Sigmoid colon (tissue), 4 donors: ENCODE measurements around the gene RHOH.

Experiments
- POLR2A ChIP-seq, 2 donors: fragments of 450-650 bp; IDR thresholded peaks; one replicate each; pipeline ENCODE4 v1.6.1; 2016; ENCODE audit warnings: antibody characterized with exemption in 2 of 2, mild to moderate bottlenecking in 2 of 2, moderate library complexity in 2 of 2
- POLR2AphosphoS5 ChIP-seq, 4 donors: sonication (generic); formaldehyde crosslinking; IDR thresholded peaks; one replicate each; pipeline ENCODE4 v1.6.1; 2017; ENCODE audit warnings: antibody characterized with exemption in 4 of 4
- TF ChIP-seq, protein P1 (sequence below), 4 experiments: fragments of 450-650 bp in 3 of 4; fragments of 200-600 bp in 1 of 4; IDR thresholded peaks; one replicate each; pipeline ENCODE4 v1.5.1; 2016 to 2019; ENCODE audit warnings: antibody characterized with exemption in 4 of 4, mild to moderate bottlenecking in 3 of 4, moderate library complexity in 2 of 4

DNA sequence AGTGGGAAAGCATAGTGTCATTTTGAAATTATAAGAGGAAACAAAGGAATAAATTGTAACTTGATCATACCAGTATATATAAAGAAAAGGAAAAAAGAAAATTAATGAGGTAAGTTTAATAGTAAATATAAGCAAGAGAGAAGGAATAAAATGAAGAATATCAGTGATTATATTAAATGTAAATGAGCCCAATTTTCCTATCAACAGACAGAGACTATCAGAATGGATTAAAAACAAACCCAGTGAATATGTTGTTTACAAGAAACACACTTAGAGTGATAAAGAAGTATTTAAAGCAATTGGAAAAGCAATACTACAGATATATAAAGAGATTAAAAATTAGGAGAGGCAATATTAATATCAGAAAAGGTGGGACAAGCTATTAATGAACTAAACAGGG is 28.8 kb upstream of the RHOH start:
- TF ChIP-seq, protein P1, sequence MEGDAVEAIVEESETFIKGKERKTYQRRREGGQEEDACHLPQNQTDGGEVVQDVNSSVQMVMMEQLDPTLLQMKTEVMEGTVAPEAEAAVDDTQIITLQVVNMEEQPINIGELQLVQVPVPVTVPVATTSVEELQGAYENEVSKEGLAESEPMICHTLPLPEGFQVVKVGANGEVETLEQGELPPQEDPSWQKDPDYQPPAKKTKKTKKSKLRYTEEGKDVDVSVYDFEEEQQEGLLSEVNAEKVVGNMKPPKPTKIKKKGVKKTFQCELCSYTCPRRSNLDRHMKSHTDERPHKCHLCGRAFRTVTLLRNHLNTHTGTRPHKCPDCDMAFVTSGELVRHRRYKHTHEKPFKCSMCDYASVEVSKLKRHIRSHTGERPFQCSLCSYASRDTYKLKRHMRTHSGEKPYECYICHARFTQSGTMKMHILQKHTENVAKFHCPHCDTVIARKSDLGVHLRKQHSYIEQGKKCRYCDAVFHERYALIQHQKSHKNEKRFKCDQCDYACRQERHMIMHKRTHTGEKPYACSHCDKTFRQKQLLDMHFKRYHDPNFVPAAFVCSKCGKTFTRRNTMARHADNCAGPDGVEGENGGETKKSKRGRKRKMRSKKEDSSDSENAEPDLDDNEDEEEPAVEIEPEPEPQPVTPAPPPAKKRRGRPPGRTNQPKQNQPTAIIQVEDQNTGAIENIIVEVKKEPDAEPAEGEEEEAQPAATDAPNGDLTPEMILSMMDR (IDR thresholded peaks at IDR 0.05) = no peak
- no peak for TF ChIP-seq POLR2AphosphoS5 (IDR thresholded peaks at IDR 0.05)
- no peak for TF ChIP-seq POLR2A (IDR thresholded peaks at IDR 0.05)
